Subcutaneous abdominal adipose tissue (tissue), 5 donors: ENCODE results near the gene HPSE2.

Experiments used
- H3K27ac ChIP-seq: one replicate; pipeline ENCODE4 v1.7.0; 2013; ENCODE audit warnings: low read depth, mild to moderate bottlenecking, inconsistent platforms, low read length, moderate library complexity
- H3K27me3 ChIP-seq, 5 donors: one replicate each; pipeline ENCODE4 v1.7.0; 2013; ENCODE audit warnings: low read length in 5 of 5, inconsistent platforms in 1 of 5; ENCODE audit not compliant: control insufficient read depth in 5 of 5, insufficient read depth in 4 of 5
- H3K36me3 ChIP-seq, 5 donors: one replicate each; pipeline ENCODE4 v1.7.0; 2013; ENCODE audit warnings: low read length in 5 of 5; ENCODE audit not compliant: control insufficient read depth in 5 of 5, insufficient read depth in 5 of 5
- H3K4me1 ChIP-seq, 5 donors: one replicate each; pipeline ENCODE4 v1.7.0; 2013; ENCODE audit warnings: low read length in 5 of 5, mild to moderate bottlenecking in 3 of 5, moderate library complexity in 1 of 5; ENCODE audit not compliant: control insufficient read depth in 5 of 5, insufficient read depth in 5 of 5
- H3K4me3 ChIP-seq, 5 donors: one replicate each; pipeline ENCODE4 v1.7.0; 2013; ENCODE audit warnings: low read length in 5 of 5, low read depth in 1 of 5
- H3K9ac ChIP-seq, 5 donors: one replicate each; pipeline ENCODE4 v1.7.0; 2013; ENCODE audit warnings: low read length in 5 of 5, mild to moderate bottlenecking in 4 of 5, moderate library complexity in 3 of 5
- H3K9me3 ChIP-seq, 5 donors: one replicate each; pipeline ENCODE4 v1.7.0; 2013; ENCODE audit warnings: low read length in 5 of 5; ENCODE audit not compliant: control insufficient read depth in 5 of 5
- donor health status: healthy.
- donor health status: healthy.
- donor health status: healthy.
- donor health status: healthy.
- donor health status: healthy.

HPSE2 gene

GRCh38 chr10:98655492-98655891, 580.2 kb downstream of the HPSE2 start:
- Histone ChIP-seq H3K27me3 (no peaks in the 10 kb centered on the region), H3K9ac (no peak overlapping the region), H3K36me3 (no peaks in the 10 kb centered on the region), H3K27ac (no peak overlapping the region), H3K4me3 (no peak overlapping the region), H3K4me1 (peaks cover 0 to 13% (median 2%) of the 10 kb centered on the region in 5 donors), H3K9me3 (no peaks in the 10 kb centered on the region)

- Histone ChIP-seq H3K27me3 (no peaks in the 10 kb centered on the region), H3K27ac (no peak overlapping the region), H3K4me3 (no peak overlapping the region), H3K9me3 (no peaks in the 10 kb centered on the region), H3K36me3 (no peaks in the 10 kb centered on the region), H3K4me1 (no peaks in the 10 kb centered on the region), H3K9ac (no peak overlapping the region)
Observed at GRCh38 chr10:98649170-98649569, 586.5 kb downstream of the HPSE2 start.

- no peaks in the 10 kb centered on the region for H3K9me3 ChIP-seq
- H3K36me3 ChIP-seq = no peaks in the 10 kb centered on the region
- H3K4me1 ChIP-seq = no peaks in the 10 kb centered on the region
- H3K4me3 ChIP-seq = no peak overlapping the region
- H3K27ac ChIP-seq = no peak overlapping the region
- no peak overlapping the region for H3K9ac ChIP-seq
- no peaks in the 10 kb centered on the region for H3K27me3 ChIP-seq
Observed at GRCh38 chr10:98646998-98647917, 588.4 kb downstream of the HPSE2 start.

- Histone ChIP-seq H3K4me3 (no peak overlapping the region), H3K4me1 (no peaks in the 10 kb centered on the region), H3K27ac (no peak overlapping the region), H3K9me3 (no peaks in the 10 kb centered on the region), H3K9ac (no peak overlapping the region), H3K27me3 (no peaks in the 10 kb centered on the region), H3K36me3 (no peaks in the 10 kb centered on the region)
Observed at GRCh38 chr10:98644466-98644865, 591.2 kb downstream of the HPSE2 start.

- no peaks in the 10 kb centered on the region for H3K4me1 ChIP-seq
- no peak overlapping the region for H3K4me3 ChIP-seq
- H3K9me3 ChIP-seq = no peaks in the 10 kb centered on the region
- no peaks in the 10 kb centered on the region for H3K27me3 ChIP-seq
- H3K27ac ChIP-seq = no peak overlapping the region
- no peaks in the 10 kb centered on the region for H3K36me3 ChIP-seq
- H3K9ac ChIP-seq = no peak overlapping the region
Observed at GRCh38 chr10:98642281-98642680, 593.4 kb downstream of the HPSE2 start.

- H3K4me1 ChIP-seq = no peaks in the 10 kb centered on the region
- no peaks in the 10 kb centered on the region for H3K27me3 ChIP-seq
- no peak overlapping the region for H3K27ac ChIP-seq
- no peaks in the 10 kb centered on the region for H3K36me3 ChIP-seq
- H3K9me3 ChIP-seq = no peaks in the 10 kb centered on the region
- H3K9ac ChIP-seq = no peak overlapping the region
- no peak overlapping the region for H3K4me3 ChIP-seq
Observed at GRCh38 chr10:98638920-98639319, 596.7 kb downstream of the HPSE2 start.

- H3K27me3 ChIP-seq = no peaks in the 10 kb centered on the region
- H3K36me3 ChIP-seq = no peaks in the 10 kb centered on the region
- no peak overlapping the region for H3K27ac ChIP-seq
- no peaks in the 10 kb centered on the region for H3K9me3 ChIP-seq
- no peak overlapping the region for H3K9ac ChIP-seq
- no peak overlapping the region for H3K4me3 ChIP-seq
- no peaks in the 10 kb centered on the region for H3K4me1 ChIP-seq
Observed at GRCh38 chr10:98636921-98637329, 598.7 kb downstream of the HPSE2 start.

GRCh38 chr10:98632456-98633150, 603.0 kb downstream of the HPSE2 start:
- Histone ChIP-seq H3K9ac (no peak overlapping the region), H3K4me1 (no peaks in the 10 kb centered on the region), H3K27me3 (no peaks in the 10 kb centered on the region), H3K27ac (no peak overlapping the region), H3K36me3 (no peaks in the 10 kb centered on the region), H3K9me3 (no peaks in the 10 kb centered on the region), H3K4me3 (no peak overlapping the region)

GRCh38 chr10:98628206-98628605, 607.4 kb downstream of the HPSE2 start:
- no peak overlapping the region for H3K9ac ChIP-seq
- H3K27me3 ChIP-seq = no peaks in the 10 kb centered on the region
- no peaks in the 10 kb centered on the region for H3K4me1 ChIP-seq
- no peaks in the 10 kb centered on the region for H3K36me3 ChIP-seq
- H3K4me3 ChIP-seq = no peak overlapping the region
- no peaks in the 10 kb centered on the region for H3K9me3 ChIP-seq
- no peak overlapping the region for H3K27ac ChIP-seq

GRCh38 chr10:98627711-98628110, 607.9 kb downstream of the HPSE2 start:
- Histone ChIP-seq H3K27me3 (no peaks in the 10 kb centered on the region), H3K4me3 (no peak overlapping the region), H3K27ac (no peak overlapping the region), H3K9me3 (no peaks in the 10 kb centered on the region), H3K4me1 (no peaks in the 10 kb centered on the region), H3K36me3 (no peaks in the 10 kb centered on the region), H3K9ac (no peak overlapping the region)
